Measurements from ENCODE around the gene GID4. TPM values are rescaled to one million over a fixed set of nuclear protein-coding genes. Genes with fewer than 3 reads are reported as not detected.

GID4 gene
- total RNA-seq, 1 experiment from 2014 or later = 11.4 TPM

DNA sequence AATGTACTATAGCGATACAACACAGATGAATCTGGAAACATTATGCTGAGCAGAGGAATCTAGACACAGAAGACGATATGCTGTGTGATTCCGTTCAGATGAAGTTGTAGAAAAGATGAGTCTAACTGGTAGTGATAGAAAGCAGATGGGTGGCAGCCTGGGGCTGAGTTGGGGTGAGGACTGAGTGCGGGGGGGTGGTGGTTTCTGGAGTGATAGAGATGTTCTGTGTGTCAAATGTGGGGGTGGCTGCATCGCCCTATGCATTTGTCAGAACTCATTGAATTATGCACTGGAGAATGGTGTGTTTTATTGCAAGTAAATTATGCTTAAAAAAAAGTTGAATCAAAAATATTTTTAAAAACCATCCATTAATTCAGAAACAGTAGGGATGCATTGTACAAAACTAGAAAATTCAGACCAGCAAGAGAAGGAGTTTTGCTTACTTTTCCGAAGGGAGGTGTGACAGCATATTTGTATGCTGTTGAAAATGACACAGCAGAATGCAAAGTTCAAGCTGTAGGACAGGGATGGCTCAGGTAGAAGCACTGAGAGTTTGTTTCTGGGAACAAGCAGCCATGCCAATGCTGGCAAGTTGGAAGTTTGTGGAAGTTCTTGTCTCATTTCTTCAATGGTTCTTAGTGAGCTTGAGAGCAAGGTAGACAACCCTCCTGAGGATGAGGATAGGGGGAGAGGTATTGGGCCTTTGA, 35.5 kb downstream of the GID4 start:
- Histone ChIP-seq H3K79me1 (ENCODE audit: insufficient read depth, low read depth, low read length, poor library complexity, severe bottlenecking) (no peaks in the 10 kb centered on the region), H3K4me2 (ENCODE audit: insufficient read depth, insufficient read length, low read length) (no peak overlapping the region), H3T11ph (ENCODE audit: low read length) (no peak overlapping the region), H2BK5ac (ENCODE audit: insufficient read length, low read length) (no peak overlapping the region), H3K9ac (ENCODE audit: extremely low read depth, insufficient read length, low read length) (no peak overlapping the region), H4K5ac (ENCODE audit: insufficient read length, low read depth, low read length) (no peak overlapping the region), H2AFZ (ENCODE audit: low read length) (no peak overlapping the region), H3K4me1 (ENCODE audit: insufficient read depth, low read length) (no peaks in the 10 kb centered on the region), H2BK15ac (ENCODE audit: low read depth, low read length) (no peak overlapping the region), H4K8ac (replicated peaks; ENCODE audit: insufficient read length, low read depth, low read length) (no peak overlapping the region), H3K9me3 (ENCODE audit: control insufficient read depth, low read depth, low read length) (no peaks in the 10 kb centered on the region), H2AK5ac (ENCODE audit: insufficient read length, low read length) (no peak overlapping the region), H3K27ac (ENCODE audit: insufficient read length, low read depth, low read length) (no peak overlapping the region), H3K23ac (ENCODE audit: insufficient read length, low read depth, low read length) (no peak overlapping the region), H4K91ac (ENCODE audit: insufficient read length, low read depth, low read length) (no peak overlapping the region), H3K18ac (ENCODE audit: insufficient read length, low read depth, low read length) (no peak overlapping the region), H4K20me1 (ENCODE audit: control insufficient read depth, insufficient read depth, insufficient read length) (no peaks in the 10 kb centered on the region), H3K4ac (ENCODE audit: low read depth, low read length) (no peak overlapping the region), H3K79me2 (ENCODE audit: insufficient read depth, low read length) (no peaks in the 10 kb centered on the region), H3K23me2 (ENCODE audit: insufficient read length, low read depth, low read length, poor library complexity, severe bottlenecking) (no peaks in the 10 kb centered on the region), H2BK120ac (ENCODE audit: low read depth, low read length, poor library complexity, severe bottlenecking) (no peak overlapping the region), H2BK12ac (ENCODE audit: insufficient read length, low read depth, low read length) (no peak overlapping the region), H2BK20ac (ENCODE audit: low read depth, low read length, poor library complexity, severe bottlenecking) (no peak overlapping the region), H3K14ac (ENCODE audit: insufficient read depth, low read length) (no peak overlapping the region), H3K27me3 (ENCODE audit: insufficient read depth, low read length) (no peaks in the 10 kb centered on the region), H3K56ac (ENCODE audit: insufficient read length, low read depth, low read length) (no peak overlapping the region)
- DNase-seq = no peak
- TF ChIP-seq, protein P1, sequence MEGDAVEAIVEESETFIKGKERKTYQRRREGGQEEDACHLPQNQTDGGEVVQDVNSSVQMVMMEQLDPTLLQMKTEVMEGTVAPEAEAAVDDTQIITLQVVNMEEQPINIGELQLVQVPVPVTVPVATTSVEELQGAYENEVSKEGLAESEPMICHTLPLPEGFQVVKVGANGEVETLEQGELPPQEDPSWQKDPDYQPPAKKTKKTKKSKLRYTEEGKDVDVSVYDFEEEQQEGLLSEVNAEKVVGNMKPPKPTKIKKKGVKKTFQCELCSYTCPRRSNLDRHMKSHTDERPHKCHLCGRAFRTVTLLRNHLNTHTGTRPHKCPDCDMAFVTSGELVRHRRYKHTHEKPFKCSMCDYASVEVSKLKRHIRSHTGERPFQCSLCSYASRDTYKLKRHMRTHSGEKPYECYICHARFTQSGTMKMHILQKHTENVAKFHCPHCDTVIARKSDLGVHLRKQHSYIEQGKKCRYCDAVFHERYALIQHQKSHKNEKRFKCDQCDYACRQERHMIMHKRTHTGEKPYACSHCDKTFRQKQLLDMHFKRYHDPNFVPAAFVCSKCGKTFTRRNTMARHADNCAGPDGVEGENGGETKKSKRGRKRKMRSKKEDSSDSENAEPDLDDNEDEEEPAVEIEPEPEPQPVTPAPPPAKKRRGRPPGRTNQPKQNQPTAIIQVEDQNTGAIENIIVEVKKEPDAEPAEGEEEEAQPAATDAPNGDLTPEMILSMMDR (conservative IDR thresholded peaks at IDR 0.05) = no peak
- peak overlapping the region in 1 of 3 experiments; percentile 24; a peak in 1 of 7 replicates for H3K27ac Mint-ChIP-seq
- H3K27me3 Mint-ChIP-seq (ENCODE audit: low read depth) = peaks cover 12% of the 10 kb centered on the region
- H3K9me3 Mint-ChIP-seq = no peaks in the 10 kb centered on the region
- H3K4me3 Mint-ChIP-seq = no peak overlapping the region
- H3K36me3 Mint-ChIP-seq (ENCODE audit: insufficient read depth in 1 of 3, low read depth in 3 of 3) = no peaks in the 10 kb centered on the region
- H3K4me1 Mint-ChIP-seq = peaks cover 4 to 5% of the 10 kb centered on the region in 2 experiments
- no CpG with 5 or more reads among the region's 6 CpGs for WGBS (ENCODE audit: extremely low coverage, insufficient read length, low lambda C conversion rate)
